ENCODE measurements around the gene MCM6.
"Not testable (repeated sequence)": the region's sequence is repeated elsewhere in the genome, so short reads cannot be mapped to it uniquely, and the experiment has no call there.

The MCM6 gene

DNA sequence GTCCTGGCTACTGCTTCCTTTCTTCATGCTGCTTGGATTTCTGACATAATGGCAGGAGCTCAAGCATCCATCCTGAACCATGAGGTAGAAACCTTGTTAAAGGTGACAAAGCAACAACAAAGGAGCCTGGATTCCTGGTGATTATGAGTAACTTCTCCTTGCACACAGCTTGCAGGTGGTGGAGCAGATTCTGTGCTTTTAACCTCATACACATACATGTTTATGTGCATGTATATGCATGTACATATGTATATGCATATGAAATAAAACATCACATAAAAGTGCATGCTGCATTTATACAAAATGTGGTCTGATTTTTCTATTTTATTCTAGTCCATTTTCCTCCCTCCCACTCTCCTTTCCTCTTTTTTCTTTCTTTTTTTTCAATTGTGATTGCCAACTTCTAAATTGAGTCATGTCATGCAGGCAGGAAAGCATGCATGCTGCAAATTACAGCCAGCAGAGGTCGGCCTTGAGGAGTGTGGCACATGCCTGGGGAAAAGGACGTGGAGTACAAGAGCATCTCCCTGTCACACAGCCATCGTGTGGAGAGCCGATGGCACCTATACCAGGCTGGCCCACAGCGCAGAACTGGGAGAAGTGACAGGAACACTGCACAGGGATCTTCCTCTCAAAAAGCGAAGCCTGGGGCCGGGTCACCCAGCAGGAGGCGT is 57.2 kb downstream of the MCM6 start:
- no peak for FAIRE-seq

DNA sequence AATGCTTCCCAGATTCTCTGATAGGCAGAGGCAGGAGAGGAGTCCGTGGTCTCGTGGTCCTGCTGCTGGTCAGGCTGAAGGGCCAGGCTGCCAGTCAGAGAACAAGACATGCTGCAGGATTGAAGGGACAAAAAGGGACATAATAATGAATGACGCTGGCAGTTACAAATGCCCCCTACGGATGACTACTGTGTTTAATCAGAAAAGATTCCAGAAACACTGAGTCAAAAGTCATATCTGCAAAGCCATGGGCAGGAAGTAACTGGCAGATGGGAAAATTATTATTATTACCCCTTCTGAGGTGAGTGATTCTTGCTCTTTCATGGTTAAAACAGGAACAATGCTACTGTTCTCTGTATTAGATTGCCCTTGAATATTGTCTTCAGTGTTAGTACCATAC is 58.3 kb downstream of the MCM6 start:
- FAIRE-seq = no peak

DNA sequence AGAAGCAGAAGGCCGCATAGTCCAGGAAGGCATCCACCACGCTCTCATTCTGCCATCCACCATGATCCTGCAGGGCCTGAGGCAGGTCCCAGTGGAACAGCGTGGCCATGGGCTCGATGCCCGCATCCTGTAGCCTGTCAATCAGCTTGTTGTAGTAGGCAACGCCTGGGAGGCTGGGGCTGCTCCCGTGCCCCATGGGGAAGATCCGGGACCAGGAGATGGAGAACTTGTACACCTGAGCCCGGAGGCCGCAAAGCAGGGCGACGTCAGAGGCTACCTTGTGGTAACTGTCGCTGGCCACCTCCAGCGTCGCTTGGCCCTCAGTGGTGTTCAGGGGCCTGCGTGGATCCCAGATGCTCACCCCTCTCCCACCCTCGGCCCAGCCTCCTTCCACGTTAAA is 58.8 kb downstream of the MCM6 start:
- FAIRE-seq = no peak

DNA sequence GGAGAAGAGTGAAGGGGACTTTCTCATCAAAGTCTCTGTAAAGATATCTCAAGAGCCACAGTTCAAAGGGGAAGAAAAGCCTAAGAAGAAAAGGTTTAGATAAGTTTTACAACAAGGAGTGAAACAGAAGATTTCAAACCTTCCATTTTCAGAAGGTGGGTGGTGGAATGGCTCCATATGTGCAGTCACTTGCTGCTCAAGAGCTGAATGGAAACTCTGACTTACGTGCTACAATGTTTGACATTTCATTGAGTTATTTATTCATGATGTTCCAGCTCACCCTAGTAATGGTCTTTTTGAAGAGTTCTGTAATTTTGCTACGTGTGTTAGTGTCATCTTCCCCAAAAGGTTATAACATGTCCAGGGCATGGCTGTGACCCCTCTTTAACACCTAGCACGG is 61.0 kb downstream of the MCM6 start:
- no peak for FAIRE-seq

- FAIRE-seq = no peak
Measured at GRCh38 chr2:135812907-135813511, 63.2 kb downstream of the MCM6 start.

DNA sequence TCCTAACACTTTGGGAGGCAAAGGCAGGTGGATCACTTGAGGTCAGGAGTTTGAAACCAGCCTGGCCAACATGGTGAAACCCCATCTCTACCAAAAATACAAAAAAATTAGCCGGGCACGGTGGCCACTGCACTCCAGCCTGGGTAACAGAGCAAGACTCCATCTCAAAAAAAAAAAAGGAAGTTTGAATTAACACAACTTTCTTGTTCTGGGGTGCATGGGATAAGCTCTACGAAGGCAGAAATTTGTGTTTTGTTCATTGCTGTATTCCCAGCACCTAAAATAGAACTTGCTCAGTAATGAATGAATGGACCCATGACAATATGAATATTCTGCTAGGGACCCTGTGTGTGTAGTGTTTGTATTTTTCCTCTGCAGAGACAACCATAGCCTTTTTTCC is 68.4 kb downstream of the MCM6 start:
- not testable (repeated sequence) for FAIRE-seq

- FAIRE-seq = no peak
Measured at GRCh38 chr2:135803278-135803677, 73.0 kb downstream of the MCM6 start.

GRCh38 chr2:135802350-135802749 is 73.9 kb downstream of the MCM6 start:
- no peak for FAIRE-seq

DNA sequence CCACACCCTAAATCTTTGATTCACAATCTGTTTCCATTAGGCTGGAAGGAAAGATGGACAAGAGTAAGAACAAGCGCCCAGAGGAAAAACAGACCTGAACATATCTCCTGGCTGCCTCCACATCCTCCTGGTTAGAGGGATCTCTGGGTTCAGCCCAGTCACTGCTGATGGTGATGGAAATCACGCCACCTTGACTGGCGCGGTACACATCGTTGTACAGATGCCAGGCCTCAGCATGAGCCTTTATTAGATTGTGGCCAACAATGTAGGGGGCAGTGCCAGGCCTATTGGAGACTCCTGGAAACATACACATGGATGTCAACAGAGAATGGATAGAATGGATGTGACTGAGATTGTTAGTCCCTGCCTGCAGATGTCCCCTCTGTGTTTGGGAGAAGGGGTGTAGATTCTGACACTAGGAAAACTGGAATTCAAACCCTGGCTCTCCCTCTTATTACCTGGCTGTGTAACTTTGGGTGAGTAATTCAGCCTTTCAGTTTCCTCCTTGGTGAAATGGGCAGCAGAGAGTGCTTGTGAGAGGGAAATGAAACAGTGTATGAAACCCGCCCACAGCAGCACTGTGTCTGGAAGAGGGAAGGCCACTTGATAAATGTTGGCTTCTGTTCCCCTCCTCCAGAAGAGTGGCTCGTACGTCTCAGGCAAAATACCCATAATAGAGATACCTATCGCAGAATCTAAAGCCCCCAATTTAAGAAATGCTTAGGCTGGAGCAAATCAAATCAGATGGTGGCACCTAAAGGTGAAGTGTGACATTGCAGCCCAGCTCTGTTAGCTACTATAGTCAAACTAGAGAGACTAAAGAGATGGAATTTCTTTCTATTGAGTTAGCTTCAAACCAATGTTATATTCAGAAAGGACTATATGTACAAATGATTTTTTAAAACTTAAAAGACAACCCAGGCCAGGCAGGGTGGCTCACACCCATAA is 75.5 kb downstream of the MCM6 start:
- no peak for FAIRE-seq

- no peak for FAIRE-seq
Measured at GRCh38 chr2:135799738-135800137, 76.5 kb downstream of the MCM6 start.

GRCh38 chr2:135798762-135799161 is 77.5 kb downstream of the MCM6 start:
- no peak for FAIRE-seq

GRCh38 chr2:135798275-135798705 is 78.0 kb downstream of the MCM6 start:
- FAIRE-seq = no peak

DNA sequence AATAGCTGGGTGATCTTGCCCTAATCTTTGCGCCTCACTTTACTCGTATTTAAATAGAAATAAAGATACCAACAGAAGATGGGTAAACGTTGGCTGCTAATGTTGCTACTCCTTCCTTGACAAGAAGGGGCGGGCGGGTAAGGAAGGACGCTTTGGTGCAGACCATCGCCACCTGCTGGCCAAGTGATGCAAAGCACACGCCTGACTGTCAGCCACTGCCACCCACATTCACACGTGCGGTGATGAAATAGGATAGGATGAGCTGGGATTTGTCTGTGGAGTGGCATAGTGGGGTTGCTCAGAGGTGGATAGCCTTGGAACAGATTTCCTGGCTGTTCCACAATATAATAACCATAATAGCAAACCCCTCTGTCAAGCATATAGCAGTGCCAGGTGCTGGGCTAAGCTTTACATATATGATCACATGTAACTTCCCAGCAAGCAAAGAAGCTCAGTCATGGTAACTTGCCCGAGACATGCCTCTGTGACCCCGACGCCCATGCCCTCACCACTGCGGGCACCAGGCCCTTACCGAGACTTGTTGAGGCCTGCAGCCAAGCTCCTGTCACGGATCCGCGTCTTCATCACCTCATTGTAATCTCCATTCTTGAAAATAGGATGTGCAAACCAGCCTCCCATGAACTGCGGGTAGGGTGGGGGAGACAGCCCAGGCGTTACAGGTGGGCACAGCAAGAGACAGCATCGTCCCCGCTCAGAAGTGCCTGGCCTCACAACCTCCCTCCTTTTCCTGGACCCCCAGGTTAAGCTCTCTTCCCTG is 78.6 kb downstream of the MCM6 start:
- FAIRE-seq = peak; percentile 25

DNA sequence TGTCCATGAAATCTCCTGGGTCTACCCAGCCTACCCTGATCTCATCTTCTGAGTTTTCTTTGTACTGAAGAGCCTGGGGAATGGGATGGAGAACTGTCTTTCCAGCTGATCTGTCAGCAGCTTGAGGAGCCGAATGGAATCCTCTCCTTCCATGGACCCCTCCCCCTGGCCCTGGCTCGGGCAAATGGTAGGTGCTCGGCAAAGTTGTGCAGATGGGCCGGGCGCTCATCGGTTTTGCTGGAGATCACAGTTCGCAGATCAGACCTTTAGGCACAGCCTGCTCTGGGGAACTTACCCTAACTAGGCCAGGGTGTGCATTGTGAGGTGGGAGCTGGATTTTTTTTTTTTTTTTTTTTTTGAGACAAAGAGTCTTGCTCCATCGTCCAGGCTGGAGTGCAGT is 79.6 kb downstream of the MCM6 start:
- FAIRE-seq = no peak

DNA sequence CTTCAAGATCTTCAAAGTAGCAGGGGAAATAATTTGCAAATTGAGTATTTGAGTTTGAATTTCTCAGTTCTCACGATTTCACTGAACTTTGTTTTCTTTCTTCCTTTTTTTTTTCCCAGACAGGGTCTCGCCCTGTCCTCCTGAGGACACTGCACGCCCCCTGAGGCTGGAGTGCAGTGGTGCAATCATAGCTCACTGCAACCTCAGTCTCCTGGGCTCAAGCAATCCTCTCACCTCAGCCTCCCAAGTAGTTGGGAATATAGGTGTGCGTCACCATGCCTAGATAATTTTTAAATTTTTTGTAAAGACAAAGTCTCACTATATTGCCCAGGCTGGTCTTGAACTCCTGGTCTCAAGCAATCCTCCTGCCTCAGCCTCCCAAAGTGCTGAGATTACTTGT is 80.6 kb downstream of the MCM6 start:
- not testable (repeated sequence) for FAIRE-seq

GRCh38 chr2:135792401-135793150 is 83.7 kb downstream of the MCM6 start:
- FAIRE-seq = no peak

GRCh38 chr2:135791418-135792190 is 84.6 kb downstream of the MCM6 start:
- no peak for FAIRE-seq

GRCh38 chr2:135790423-135790822 is 85.8 kb downstream of the MCM6 start:
- no peak for FAIRE-seq
